Bronchial smooth muscle cell (primary cell): ENCODE data around the gene ZSCAN18. TPM values are rescaled to one million over a fixed set of nuclear protein-coding genes. Genes with fewer than 3 reads are reported as not detected.

Experiments used
- total RNA-seq: library from RNA; depleted of rRNA; stranded (reverse); fragments of >200 nt; gene quantifications from 2 replicates; pipeline ENCODE4 v1.2.1, GENCODE V29; 2014

ZSCAN18 gene
- total RNA-seq = 23.8 and 31.4 TPM in 2 replicates

GRCh38 chr19:58097781-58098681, at the start of gene ZSCAN18:
ZSCAN18 (minus strand) TSS chr19:58098231; CDS start chr19:58090267, 7,964 bp downstream.

GRCh38 chr19:58059003-58059670, 38.9 kb downstream of the ZSCAN18 start, which contains the start of gene ZNF135:
ZNF135 (plus strand) TSS chr19:58059282; CDS start chr19:58060003, 721 bp downstream.

Other genes with a start within 250 kb of the ZSCAN18 start
- 14.5 and 15.0 TPM in 2 replicates for gene ZNF587, start 248.4 kb downstream of the ZSCAN18 start, total RNA-seq
- 4.9 and 5.8 TPM in 2 replicates for gene ZNF814, start 209.2 kb downstream of the ZSCAN18 start, total RNA-seq
- 18.0 and 24.0 TPM in 2 replicates for gene ZNF417, start 181.6 kb downstream of the ZSCAN18 start, total RNA-seq
- gene ZNF418, start 162.8 kb downstream of the ZSCAN18 start, total RNA-seq = 9.1 and 11.8 TPM in 2 replicates
- 6.3 and 6.5 TPM in 2 replicates for gene ZNF256, start 150.5 kb downstream of the ZSCAN18 start, total RNA-seq
- gene C19orf18, start 123.7 kb downstream of the ZSCAN18 start, total RNA-seq = 0.26 and 0.32 TPM in 2 replicates
- gene ZNF606, start 95.4 kb downstream of the ZSCAN18 start, total RNA-seq = 10.4 and 13.7 TPM in 2 replicates
- gene ZSCAN1, start 64.2 kb downstream of the ZSCAN18 start, total RNA-seq = not detected in 2 replicates
- gene ZNF135, start 38.9 kb downstream of the ZSCAN18 start, total RNA-seq = 5.7 and 6.1 TPM in 2 replicates
- 13.2 and 13.4 TPM in 2 replicates for gene ZNF329, start 52.6 kb upstream of the ZSCAN18 start, total RNA-seq
- gene ZNF274, start 84.8 kb upstream of the ZSCAN18 start, total RNA-seq = 13.0 and 16.4 TPM in 2 replicates
- gene ZNF544, start 130.7 kb upstream of the ZSCAN18 start, total RNA-seq = 25.5 TPM in 2 replicates
- 2.2 and 2.7 TPM in 2 replicates for gene ZNF8, start 180.7 kb upstream of the ZSCAN18 start, total RNA-seq
- 25.4 and 31.8 TPM in 2 replicates for gene ERVK3-1, start 207.1 kb upstream of the ZSCAN18 start, total RNA-seq
- gene ZSCAN22, start 228.8 kb upstream of the ZSCAN18 start, total RNA-seq = 1.4 and 2.9 TPM in 2 replicates